Measurements from ENCODE around the gene P2RX4.
"Not testable (repeated sequence)": the region's sequence is repeated elsewhere in the genome, so short reads cannot be mapped to it uniquely, and the experiment has no call there.

P2RX4 gene

GRCh38 chr12:121279507-121279915 lies 69.6 kb downstream of the P2RX4 start:
- Histone ChIP-seq H3K9ac (ENCODE audit: low read length) (no peak overlapping the region), H4K20me1 (ENCODE audit: low read depth, low read length) (no peaks in the 10 kb centered on the region), H3K9me3 (ENCODE audit: insufficient read depth, low read length) (no peaks in the 10 kb centered on the region), H3K4me2 (ENCODE audit: low read depth, low read length, poor library complexity, severe bottlenecking) (no peak overlapping the region), H3K36me3 (ENCODE audit: low read length) (no peaks in the 10 kb centered on the region), H3K4me3 (ENCODE audit: insufficient read depth, low read length, poor library complexity, severe bottlenecking) (no peak overlapping the region), H3F3A (ENCODE audit: insufficient read depth) (no peaks in the 10 kb centered on the region), H3K79me2 (ENCODE audit: insufficient read depth, low read length) (peaks cover 10% of the 10 kb centered on the region), H3K27ac (ENCODE audit: low read depth, low read length) (no peak overlapping the region), H2AFZ (ENCODE audit: low read depth, low read length, severe bottlenecking) (no peak overlapping the region), H3K9me2 (replicated peaks; ENCODE audit: insufficient read depth, low read length) (no peaks in the 10 kb centered on the region), H3K27me3 (ENCODE audit: low read length) (no peaks in the 10 kb centered on the region)
- TF ChIP-seq EZH2phosphoT487 (conservative IDR thresholded peaks at IDR 0.05; ENCODE audit: low read length) (no peak), CTCF (IDR thresholded peaks at IDR 0.05; ENCODE audit: insufficient read depth, low read length, poor library complexity, severe bottlenecking) (no peak)

GRCh38 chr12:121280531-121280930 lies 70.6 kb downstream of the P2RX4 start:
- H3K9me2 ChIP-seq (replicated peaks; ENCODE audit: insufficient read depth, low read length); H3F3A ChIP-seq (ENCODE audit: insufficient read depth); H4K20me1 ChIP-seq (ENCODE audit: low read depth, low read length); H3K9ac ChIP-seq (ENCODE audit: low read length); H3K9me3 ChIP-seq (ENCODE audit: insufficient read depth, low read length); H3K27me3 ChIP-seq (ENCODE audit: low read length); H3K36me3 ChIP-seq (ENCODE audit: low read length); H2AFZ ChIP-seq (ENCODE audit: low read depth, low read length, severe bottlenecking); H3K4me2 ChIP-seq (ENCODE audit: low read depth, low read length, poor library complexity, severe bottlenecking); H3K27ac ChIP-seq (ENCODE audit: low read depth, low read length); H3K4me3 ChIP-seq (ENCODE audit: insufficient read depth, low read length, poor library complexity, severe bottlenecking): not testable (repeated sequence)
- peaks cover 14% of the 10 kb centered on the region for H3K79me2 ChIP-seq (ENCODE audit: insufficient read depth, low read length)

GRCh38 chr12:121281116-121281515 lies 71.2 kb downstream of the P2RX4 start:
- H3K36me3 ChIP-seq (ENCODE audit: low read length); H3K27me3 ChIP-seq (ENCODE audit: low read length); H3K27ac ChIP-seq (ENCODE audit: low read depth, low read length); H3K9me3 ChIP-seq (ENCODE audit: insufficient read depth, low read length); H3F3A ChIP-seq (ENCODE audit: insufficient read depth); H3K4me3 ChIP-seq (ENCODE audit: insufficient read depth, low read length, poor library complexity, severe bottlenecking); H3K9ac ChIP-seq (ENCODE audit: low read length); H3K4me2 ChIP-seq (ENCODE audit: low read depth, low read length, poor library complexity, severe bottlenecking); H3K9me2 ChIP-seq (replicated peaks; ENCODE audit: insufficient read depth, low read length); H4K20me1 ChIP-seq (ENCODE audit: low read depth, low read length); H2AFZ ChIP-seq (ENCODE audit: low read depth, low read length, severe bottlenecking): not testable (repeated sequence)
- peaks cover 14% of the 10 kb centered on the region for H3K79me2 ChIP-seq (ENCODE audit: insufficient read depth, low read length)

GRCh38 chr12:121282072-121282742 lies 72.3 kb downstream of the P2RX4 start:
- H3K9ac ChIP-seq (ENCODE audit: low read length) = no peak overlapping the region
- H3K27ac ChIP-seq (ENCODE audit: low read depth, low read length) = no peak overlapping the region
- H2AFZ ChIP-seq (ENCODE audit: low read depth, low read length, severe bottlenecking) = no peak overlapping the region
- no peaks in the 10 kb centered on the region for H3K36me3 ChIP-seq (ENCODE audit: low read length)
- no peak overlapping the region for H3K4me3 ChIP-seq (ENCODE audit: insufficient read depth, low read length, poor library complexity, severe bottlenecking)
- no peaks in the 10 kb centered on the region for H3K9me2 ChIP-seq (replicated peaks; ENCODE audit: insufficient read depth, low read length)
- H3K79me2 ChIP-seq (ENCODE audit: insufficient read depth, low read length) = peaks cover 9% of the 10 kb centered on the region; the same call in 1 of the 2 replicates
- no peak for TF ChIP-seq CTCF (IDR thresholded peaks at IDR 0.05; ENCODE audit: insufficient read depth, low read length, poor library complexity, severe bottlenecking)
- no peak for TF ChIP-seq EZH2phosphoT487 (conservative IDR thresholded peaks at IDR 0.05; ENCODE audit: low read length)
- no peaks in the 10 kb centered on the region for H3F3A ChIP-seq (ENCODE audit: insufficient read depth)
- no peaks in the 10 kb centered on the region for H4K20me1 ChIP-seq (ENCODE audit: low read depth, low read length)
- H3K27me3 ChIP-seq (ENCODE audit: low read length) = no peaks in the 10 kb centered on the region
- no peaks in the 10 kb centered on the region for H3K9me3 ChIP-seq (ENCODE audit: insufficient read depth, low read length)
- H3K4me2 ChIP-seq (ENCODE audit: low read depth, low read length, poor library complexity, severe bottlenecking) = no peak overlapping the region

GRCh38 chr12:121282910-121283309 lies 73.0 kb downstream of the P2RX4 start:
- H3K27ac ChIP-seq (ENCODE audit: low read depth, low read length); H3K4me2 ChIP-seq (ENCODE audit: low read depth, low read length, poor library complexity, severe bottlenecking); H3K27me3 ChIP-seq (ENCODE audit: low read length); H2AFZ ChIP-seq (ENCODE audit: low read depth, low read length, severe bottlenecking); H3K36me3 ChIP-seq (ENCODE audit: low read length); H3K4me3 ChIP-seq (ENCODE audit: insufficient read depth, low read length, poor library complexity, severe bottlenecking); H3K9me2 ChIP-seq (replicated peaks; ENCODE audit: insufficient read depth, low read length); H4K20me1 ChIP-seq (ENCODE audit: low read depth, low read length); H3F3A ChIP-seq (ENCODE audit: insufficient read depth); H3K9ac ChIP-seq (ENCODE audit: low read length); H3K79me2 ChIP-seq (ENCODE audit: insufficient read depth, low read length); H3K9me3 ChIP-seq (ENCODE audit: insufficient read depth, low read length): not testable (repeated sequence)
